ENCODE results near the gene KPNA1.
"Not testable (repeated sequence)": the region's sequence is repeated elsewhere in the genome, so short reads cannot be mapped to it uniquely, and the experiment has no call there.

The KPNA1 gene

GRCh38 chr3:122510878-122511535, 3.7 kb downstream of the KPNA1 start:
- H3K27me3 Mint-ChIP-seq (ENCODE audit: low read depth) = no peaks in the 10 kb centered on the region
- H3K9me3 Mint-ChIP-seq = no peaks in the 10 kb centered on the region
- no peak overlapping the region for H3K4me3 Mint-ChIP-seq
- peaks cover 13% of the 10 kb centered on the region for H3K36me3 Mint-ChIP-seq (ENCODE audit: low read depth)
- H3K27ac Mint-ChIP-seq = no peak overlapping the region
- H3K4me1 Mint-ChIP-seq (ENCODE audit: low read depth) = peaks cover 29% of the 10 kb centered on the region

DNA sequence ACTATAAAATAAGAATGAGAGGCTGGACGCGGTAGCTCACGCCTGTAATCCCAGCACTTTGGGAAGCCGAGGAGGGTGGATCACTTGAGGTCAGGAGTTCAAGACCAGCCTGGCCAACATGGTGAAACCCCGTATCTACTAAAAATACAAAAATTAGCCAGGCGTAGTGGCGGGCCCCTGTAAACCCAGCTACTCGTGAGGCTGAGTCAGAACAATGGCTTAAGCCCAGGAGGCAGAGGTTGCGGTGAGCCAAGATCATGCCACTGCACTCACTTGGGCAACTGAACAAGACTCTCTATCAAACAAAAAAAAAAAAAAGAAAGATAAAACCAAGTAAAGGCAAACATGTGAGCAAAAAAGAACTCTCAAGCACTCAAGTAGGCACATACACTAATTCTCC, 5.8 kb downstream of the KPNA1 start:
- not testable (repeated sequence) for H3K9me3 Mint-ChIP-seq; H3K4me3 Mint-ChIP-seq; H3K27me3 Mint-ChIP-seq (ENCODE audit: low read depth); H3K27ac Mint-ChIP-seq
- Mint-ChIP-seq H3K36me3 (ENCODE audit: low read depth) (peaks cover 17% of the 10 kb centered on the region), H3K4me1 (ENCODE audit: low read depth) (peaks cover 31% of the 10 kb centered on the region)

GRCh38 chr3:122508135-122508914, 6.4 kb downstream of the KPNA1 start:
- Mint-ChIP-seq H3K27me3 (ENCODE audit: low read depth) (no peaks in the 10 kb centered on the region), H3K27ac (no peak overlapping the region), H3K4me3 (no peak overlapping the region)

GRCh38 chr3:122506450-122506849, 8.3 kb downstream of the KPNA1 start:
- Mint-ChIP-seq H3K36me3 (ENCODE audit: low read depth) (peaks cover 17% of the 10 kb centered on the region), H3K27me3 (ENCODE audit: low read depth) (no peaks in the 10 kb centered on the region), H3K4me1 (ENCODE audit: low read depth) (peaks cover 25% of the 10 kb centered on the region), H3K4me3 (no peak overlapping the region), H3K9me3 (no peaks in the 10 kb centered on the region), H3K27ac (no peak overlapping the region)

More at GRCh38 chr3:122508135-122508914, 6.4 kb downstream of the KPNA1 start:
- H3K9me3 Mint-ChIP-seq = no peaks in the 10 kb centered on the region
- H3K4me1 Mint-ChIP-seq (ENCODE audit: low read depth) = peaks cover 28% of the 10 kb centered on the region
- peaks cover 16% of the 10 kb centered on the region for H3K36me3 Mint-ChIP-seq (ENCODE audit: low read depth)

GRCh38 chr3:122505676-122506075, 9.1 kb downstream of the KPNA1 start:
- H3K4me3 Mint-ChIP-seq = no peak overlapping the region
- H3K27ac Mint-ChIP-seq = no peak overlapping the region
- H3K27me3 Mint-ChIP-seq (ENCODE audit: low read depth) = no peaks in the 10 kb centered on the region
- peaks cover 16% of the 10 kb centered on the region for H3K36me3 Mint-ChIP-seq (ENCODE audit: low read depth)
- no peaks in the 10 kb centered on the region for H3K9me3 Mint-ChIP-seq
- H3K4me1 Mint-ChIP-seq (ENCODE audit: low read depth) = peaks cover 25% of the 10 kb centered on the region

DNA sequence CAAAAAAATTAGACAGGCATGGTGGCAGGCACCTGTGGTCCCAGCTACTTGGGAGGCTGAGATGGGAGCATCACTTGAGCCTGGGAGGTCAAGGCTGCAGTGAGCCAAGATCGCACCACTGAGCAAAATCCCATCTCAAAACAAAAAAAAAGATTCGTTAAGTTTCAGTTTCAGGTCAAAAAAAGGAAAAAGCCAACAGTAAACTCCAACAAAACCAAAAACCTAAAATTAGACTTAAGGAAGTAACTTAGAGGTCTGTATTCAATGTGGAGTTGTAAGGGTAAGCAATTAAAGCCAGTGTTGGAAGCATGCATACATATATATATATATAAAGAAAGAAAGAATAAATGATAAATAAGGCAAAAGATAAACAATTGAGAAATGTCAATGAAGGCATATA, 11.8 kb downstream of the KPNA1 start:
- H3K27ac Mint-ChIP-seq = no peak overlapping the region
- H3K27me3 Mint-ChIP-seq (ENCODE audit: low read depth) = peaks cover 3% of the 10 kb centered on the region
- no peak overlapping the region for H3K4me3 Mint-ChIP-seq
- H3K36me3 Mint-ChIP-seq (ENCODE audit: low read depth) = peaks cover 9% of the 10 kb centered on the region
- no peaks in the 10 kb centered on the region for H3K9me3 Mint-ChIP-seq
- H3K4me1 Mint-ChIP-seq (ENCODE audit: low read depth) = peaks cover 26% of the 10 kb centered on the region

DNA sequence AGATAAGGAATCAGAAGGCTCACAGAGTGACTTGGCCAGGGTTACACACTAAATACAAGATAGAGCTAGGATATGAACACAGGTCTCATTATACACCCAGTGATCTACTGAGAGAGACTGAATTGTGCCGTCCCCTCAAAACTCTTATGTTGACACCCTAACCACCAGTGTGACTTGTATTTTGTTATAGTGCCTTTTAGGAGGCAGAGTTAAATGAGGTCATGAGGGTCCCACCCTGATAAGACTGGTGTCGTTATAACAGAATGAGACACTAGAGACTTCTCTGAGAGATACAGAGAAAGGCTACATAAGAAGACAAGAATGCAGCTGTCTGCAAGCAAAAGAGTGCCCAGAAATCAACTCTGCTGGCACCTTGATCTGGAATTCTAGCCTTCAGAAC, 12.6 kb downstream of the KPNA1 start:
- H3K4me1 Mint-ChIP-seq (ENCODE audit: low read depth) = peaks cover 32% of the 10 kb centered on the region
- no peak overlapping the region for H3K27ac Mint-ChIP-seq

DNA sequence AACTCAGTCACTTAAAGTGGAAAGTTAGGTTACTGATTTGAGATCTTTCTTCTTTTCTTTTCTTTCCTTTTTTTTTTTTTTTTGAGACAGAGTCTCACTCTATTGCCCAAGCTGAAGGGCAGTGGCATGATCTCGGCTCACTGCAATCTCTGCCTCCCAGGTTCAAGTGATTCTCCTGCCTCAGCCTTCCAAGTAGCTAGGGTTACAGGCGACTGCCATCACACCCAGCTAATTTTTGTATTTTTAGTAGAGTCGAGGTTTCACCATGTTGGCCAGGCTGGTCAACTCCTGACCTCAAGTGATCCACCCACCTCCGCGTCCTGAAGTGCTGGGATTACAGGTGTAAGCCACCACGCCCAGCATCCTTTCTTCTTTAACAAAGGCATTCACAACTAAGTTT, 13.8 kb downstream of the KPNA1 start:
- not testable (repeated sequence) for H3K9me3 Mint-ChIP-seq; H3K27ac Mint-ChIP-seq; H3K27me3 Mint-ChIP-seq (ENCODE audit: low read depth); H3K4me3 Mint-ChIP-seq
- peaks cover 36% of the 10 kb centered on the region for H3K4me1 Mint-ChIP-seq (ENCODE audit: low read depth)
- H3K36me3 Mint-ChIP-seq (ENCODE audit: low read depth) = peaks cover 14% of the 10 kb centered on the region

More for the DNA sequence above, 12.6 kb downstream of the KPNA1 start:
- H3K9me3 Mint-ChIP-seq = no peaks in the 10 kb centered on the region
- H3K4me3 Mint-ChIP-seq = no peak overlapping the region
- H3K36me3 Mint-ChIP-seq (ENCODE audit: low read depth) = peaks cover 9% of the 10 kb centered on the region
- peaks cover 3% of the 10 kb centered on the region for H3K27me3 Mint-ChIP-seq (ENCODE audit: low read depth)

- H3K9me3 Mint-ChIP-seq = no peaks in the 10 kb centered on the region
- H3K4me3 Mint-ChIP-seq = no peak overlapping the region
- H3K36me3 Mint-ChIP-seq (ENCODE audit: low read depth) = peaks cover 23% of the 10 kb centered on the region
- no peak overlapping the region for H3K27ac Mint-ChIP-seq
- peaks cover 3% of the 10 kb centered on the region for H3K27me3 Mint-ChIP-seq (ENCODE audit: low read depth)
- peaks cover 36% of the 10 kb centered on the region for H3K4me1 Mint-ChIP-seq (ENCODE audit: low read depth)
These were observed 16.6 kb downstream of the KPNA1 start for GRCh38 chr3:122498152-122498551.

DNA sequence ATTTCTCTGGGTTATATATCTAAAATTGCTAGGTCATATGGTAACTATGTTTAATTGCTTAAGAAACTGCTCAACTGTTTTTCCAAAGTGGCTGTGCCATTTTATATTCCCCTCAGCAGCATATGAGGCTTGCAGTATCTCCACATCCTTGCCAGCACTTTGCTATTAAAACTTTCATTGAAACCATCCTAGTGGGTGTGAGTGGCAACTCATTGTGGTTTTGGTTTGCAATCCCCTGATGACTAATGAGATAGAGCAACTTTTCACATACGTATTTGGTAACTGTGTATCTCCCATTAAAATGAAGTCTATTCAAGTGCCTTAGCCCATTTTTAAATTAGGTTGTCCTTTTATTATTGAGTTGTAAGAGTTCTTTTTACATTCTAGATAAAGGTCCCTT, 17.3 kb downstream of the KPNA1 start:
- Mint-ChIP-seq H3K27me3 (ENCODE audit: low read depth) (peaks cover 3% of the 10 kb centered on the region), H3K4me1 (ENCODE audit: low read depth) (peaks cover 36% of the 10 kb centered on the region), H3K9me3 (no peaks in the 10 kb centered on the region)

DNA sequence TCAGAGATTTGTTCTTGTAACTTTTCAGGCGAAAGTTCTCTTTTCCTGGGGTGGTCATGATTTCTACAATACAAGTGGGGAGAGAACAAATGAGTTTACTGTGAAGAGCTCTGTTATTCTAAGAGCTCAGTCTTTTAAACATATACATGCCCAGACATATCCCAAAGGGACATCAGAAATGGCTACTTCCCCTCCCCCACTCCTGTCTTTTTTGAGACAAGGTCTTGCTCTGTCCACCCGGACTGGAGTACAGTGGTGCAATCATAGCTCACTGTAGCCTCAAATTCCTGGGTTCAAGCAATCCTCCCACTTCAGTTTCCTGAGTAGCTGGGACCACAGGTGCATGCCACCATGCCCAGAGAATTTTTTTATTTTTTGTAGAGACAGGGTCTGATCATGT, 18.2 kb downstream of the KPNA1 start:
- Mint-ChIP-seq H3K4me1 (ENCODE audit: low read depth) (peaks cover 30% of the 10 kb centered on the region), H3K4me3 (no peak overlapping the region), H3K9me3 (no peaks in the 10 kb centered on the region), H3K27me3 (ENCODE audit: low read depth) (peaks cover 3% of the 10 kb centered on the region), H3K36me3 (ENCODE audit: low read depth) (peaks cover 25% of the 10 kb centered on the region), H3K27ac (no peak overlapping the region)

More for the DNA sequence above, 17.3 kb downstream of the KPNA1 start:
- H3K4me3 Mint-ChIP-seq = no peak overlapping the region
- H3K36me3 Mint-ChIP-seq (ENCODE audit: low read depth) = peaks cover 25% of the 10 kb centered on the region
- no peak overlapping the region for H3K27ac Mint-ChIP-seq

DNA sequence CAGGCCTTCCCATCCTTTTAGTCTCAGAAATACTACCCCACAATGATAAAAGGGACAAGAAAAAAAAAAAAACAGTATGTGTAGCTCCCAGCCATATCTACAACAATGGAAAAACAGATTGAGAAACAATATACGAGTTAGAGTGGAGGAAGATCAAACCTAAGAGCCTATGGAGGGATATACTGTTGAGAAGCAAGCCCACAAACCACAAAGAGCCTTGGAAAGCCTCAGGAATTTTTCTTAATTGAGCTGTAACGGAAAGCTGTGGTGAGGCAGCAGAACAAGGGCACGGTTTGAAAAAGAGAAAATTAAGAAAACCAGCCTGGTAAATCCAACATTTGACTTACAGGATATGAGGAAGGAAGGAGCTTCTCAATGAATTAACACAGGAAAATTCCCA, 21.4 kb downstream of the KPNA1 start:
- H3K27ac Mint-ChIP-seq = no peak overlapping the region
- H3K9me3 Mint-ChIP-seq = no peaks in the 10 kb centered on the region
- H3K36me3 Mint-ChIP-seq (ENCODE audit: low read depth) = peaks cover 27% of the 10 kb centered on the region
- no peak overlapping the region for H3K4me3 Mint-ChIP-seq
- no peaks in the 10 kb centered on the region for H3K27me3 Mint-ChIP-seq (ENCODE audit: low read depth)
- peaks cover 35% of the 10 kb centered on the region for H3K4me1 Mint-ChIP-seq (ENCODE audit: low read depth)

- Mint-ChIP-seq H3K27me3 (ENCODE audit: low read depth) (no peaks in the 10 kb centered on the region), H3K4me3 (no peak overlapping the region), H3K4me1 (ENCODE audit: low read depth) (peaks cover 24% of the 10 kb centered on the region), H3K9me3 (no peaks in the 10 kb centered on the region), H3K36me3 (ENCODE audit: low read depth) (peaks cover 17% of the 10 kb centered on the region), H3K27ac (no peak overlapping the region)
These were observed 26.3 kb downstream of the KPNA1 start for GRCh38 chr3:122488262-122488973.

- Mint-ChIP-seq H3K4me3 (no peak overlapping the region), H3K27ac (no peak overlapping the region), H3K4me1 (ENCODE audit: low read depth) (peaks cover 33% of the 10 kb centered on the region), H3K36me3 (ENCODE audit: low read depth) (peaks cover 8% of the 10 kb centered on the region), H3K27me3 (ENCODE audit: low read depth) (no peaks in the 10 kb centered on the region), H3K9me3 (no peaks in the 10 kb centered on the region)
These were observed 29.8 kb downstream of the KPNA1 start for GRCh38 chr3:122484985-122485384.

DNA sequence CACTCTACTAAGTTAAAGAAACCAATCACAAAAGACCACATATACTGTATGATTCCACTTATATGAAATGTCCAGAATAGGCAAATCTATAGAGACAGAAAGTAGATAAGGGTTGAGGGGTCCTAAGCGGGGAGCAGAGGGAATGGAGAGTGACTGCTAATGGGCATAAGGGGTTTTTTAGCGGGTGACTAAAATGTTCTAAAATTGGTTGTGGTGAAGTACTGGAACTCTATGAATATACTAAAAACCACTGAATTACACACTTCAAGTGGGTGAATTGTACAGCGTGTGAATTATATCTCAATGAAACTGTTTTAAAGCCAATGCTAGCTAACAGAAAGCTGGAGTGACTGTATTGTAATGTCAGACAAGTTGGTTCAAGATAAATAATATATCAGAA, 33.3 kb downstream of the KPNA1 start:
- Mint-ChIP-seq H3K9me3 (no peaks in the 10 kb centered on the region), H3K36me3 (ENCODE audit: low read depth) (peaks cover 7% of the 10 kb centered on the region), H3K4me3 (no peak overlapping the region), H3K4me1 (ENCODE audit: low read depth) (peaks cover 18% of the 10 kb centered on the region), H3K27me3 (ENCODE audit: low read depth) (no peaks in the 10 kb centered on the region), H3K27ac (no peak overlapping the region)

Measured in T-helper 1 cell treated with Interleukin-12 subunit alpha and Interleukin-12 subunit beta and Interleukin-4 antibody, amounts not matched to agents 30 μg/mL and 1 μg/mL, for 36 hours (primary cell).